Lower lobe of right lung (tissue), 2 donors: ENCODE data around the gene FOXP1. TPM values are rescaled to one million over a fixed set of nuclear protein-coding genes. Genes with fewer than 3 reads are reported as not detected.
A peak's percentile ranks its signal among the peaks of the same experiment; 100 is the strongest.
"Not testable (repeated sequence)": the region's sequence is repeated elsewhere in the genome, so short reads cannot be mapped to it uniquely, and the experiment has no call there.

Experiments used
- ATAC-seq, 2 donors: fragments of 200-7000 bp; cut with Tn5 transposase; one replicate each; pipeline ENCODE4 v1.9.1; 2020 to 2022; ENCODE audit warnings: mild to moderate bottlenecking in 2 of 2, moderate library complexity in 2 of 2
- DNase-seq: peaks from one replicate; pipeline ENCODE4 v3.0.0-alpha.2; 2020
- H3K27ac ChIP-seq: fragments of 200-600 bp; one replicate; pipeline ENCODE4 v1.8.0; 2022
- H3K27me3 ChIP-seq: fragments of 200-600 bp; one replicate; pipeline ENCODE4 v1.8.0; 2022; ENCODE audit warnings: low read depth
- H3K36me3 ChIP-seq: fragments of 200-600 bp; one replicate; pipeline ENCODE4 v1.8.0; 2022; ENCODE audit warnings: mild to moderate bottlenecking
- H3K4me1 ChIP-seq: fragments of 200-600 bp; one replicate; pipeline ENCODE4 v1.8.0; 2022
- H3K4me3 ChIP-seq: fragments of 200-600 bp; one replicate; pipeline ENCODE4 v1.8.0; 2022; ENCODE audit warnings: mild to moderate bottlenecking
- H3K9me3 ChIP-seq: fragments of 200-600 bp; one replicate; pipeline ENCODE4 v1.8.0; 2022
- CTCF ChIP-seq: fragments of 200-600 bp; IDR thresholded peaks from one replicate; pipeline ENCODE4 v1.8.0; 2022; ENCODE audit warnings: antibody characterized with exemption, mild to moderate bottlenecking
- intact Hi-C: fragments of 100-400 bp; cut with DNase I; formaldehyde crosslinking; loops from one replicate; pipeline ENCODE4 v1.11.0; 2022
- total RNA-seq: library from RNA; stranded (reverse); fragmentation: NEBNext Ultra II Directional; extraction: Animal tissue kit (Norgen Biotek cat#: 25700); gene quantifications from one replicate; pipeline ENCODE4 v1.2.1, GENCODE V29; 2021
- donor health status: DM: no; HTN: yes; CAD: no; lungs with severe emphysema.

Gene FOXP1
- total RNA-seq, 1 donor from 2014 or later, result 138 TPM

GRCh38 chr3:71441217-71441924, 142.2 kb downstream of the FOXP1 start:
- intact Hi-C loops, result no loop called here
- ATAC-seq (peak in 1 of 2 donors; percentile 50), DNase-seq (peak; percentile 65)
- Histone ChIP-seq H3K4me1 (peaks cover 70% of the 10 kb centered on the region), H3K9me3 (no peaks in the 10 kb centered on the region), H3K4me3 (no peak overlapping the region), H3K27me3 (no peaks in the 10 kb centered on the region), H3K27ac (peak overlapping the region; percentile 18), H3K36me3 (no peaks in the 10 kb centered on the region)
- TF ChIP-seq CTCF, result no peak

GRCh38 chr3:71438904-71439303, 144.6 kb downstream of the FOXP1 start:
- Histone ChIP-seq H3K27me3 (no peaks in the 10 kb centered on the region), H3K4me1 (peaks cover 51% of the 10 kb centered on the region), H3K4me3 (no peak overlapping the region), H3K27ac (no peak overlapping the region), H3K9me3 (no peaks in the 10 kb centered on the region), H3K36me3 (no peaks in the 10 kb centered on the region)
- no peak for ATAC-seq
- intact Hi-C loops, result no loop called here
- no peak for TF ChIP-seq CTCF
- DNase-seq, result no peak

- no peak for ATAC-seq
These were observed 145.3 kb downstream of the FOXP1 start for GRCh38 chr3:71438071-71438685.

GRCh38 chr3:71436337-71436736, 147.2 kb downstream of the FOXP1 start:
- H3K36me3 ChIP-seq, result no peaks in the 10 kb centered on the region
- H3K9me3 ChIP-seq, result no peaks in the 10 kb centered on the region
- H3K4me1 ChIP-seq, result peaks cover 38% of the 10 kb centered on the region
- TF ChIP-seq CTCF, result no peak
- H3K27ac ChIP-seq, result no peak overlapping the region
- intact Hi-C loops, result no loop called here
- ATAC-seq (no peak), DNase-seq (no peak)
- no peaks in the 10 kb centered on the region for H3K27me3 ChIP-seq
- no peak overlapping the region for H3K4me3 ChIP-seq

More at GRCh38 chr3:71438071-71438685, 145.3 kb downstream of the FOXP1 start:
- no peak for TF ChIP-seq CTCF
- no peaks in the 10 kb centered on the region for H3K27me3 ChIP-seq
- DNase-seq, result no peak
- no peaks in the 10 kb centered on the region for H3K9me3 ChIP-seq
- H3K27ac ChIP-seq, result no peak overlapping the region
- H3K36me3 ChIP-seq, result no peaks in the 10 kb centered on the region
- H3K4me3 ChIP-seq, result no peak overlapping the region
- peaks cover 50% of the 10 kb centered on the region for H3K4me1 ChIP-seq
- intact Hi-C loops, result no loop called here

- H3K27me3 ChIP-seq, H3K4me3 ChIP-seq, H3K27ac ChIP-seq, DNase-seq, H3K36me3 ChIP-seq, intact Hi-C loops, H3K9me3 ChIP-seq, ATAC-seq: not testable (repeated sequence)
- H3K4me1 ChIP-seq, result peaks cover 36% of the 10 kb centered on the region
These were observed 147.7 kb downstream of the FOXP1 start for GRCh38 chr3:71435836-71436235.

GRCh38 chr3:71433631-71434030, 149.9 kb downstream of the FOXP1 start:
- intact Hi-C loops, result no loop called here
- Histone ChIP-seq H3K27ac (no peak overlapping the region), H3K36me3 (no peaks in the 10 kb centered on the region), H3K4me1 (peaks cover 36% of the 10 kb centered on the region), H3K9me3 (no peaks in the 10 kb centered on the region), H3K4me3 (no peak overlapping the region), H3K27me3 (no peaks in the 10 kb centered on the region)
- TF ChIP-seq CTCF, result no peak
- no peak for DNase-seq
- ATAC-seq, result no peak
